ENCODE results near the gene RALA.

The RALA gene, protein sequence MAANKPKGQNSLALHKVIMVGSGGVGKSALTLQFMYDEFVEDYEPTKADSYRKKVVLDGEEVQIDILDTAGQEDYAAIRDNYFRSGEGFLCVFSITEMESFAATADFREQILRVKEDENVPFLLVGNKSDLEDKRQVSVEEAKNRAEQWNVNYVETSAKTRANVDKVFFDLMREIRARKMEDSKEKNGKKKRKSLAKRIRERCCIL

DNA sequence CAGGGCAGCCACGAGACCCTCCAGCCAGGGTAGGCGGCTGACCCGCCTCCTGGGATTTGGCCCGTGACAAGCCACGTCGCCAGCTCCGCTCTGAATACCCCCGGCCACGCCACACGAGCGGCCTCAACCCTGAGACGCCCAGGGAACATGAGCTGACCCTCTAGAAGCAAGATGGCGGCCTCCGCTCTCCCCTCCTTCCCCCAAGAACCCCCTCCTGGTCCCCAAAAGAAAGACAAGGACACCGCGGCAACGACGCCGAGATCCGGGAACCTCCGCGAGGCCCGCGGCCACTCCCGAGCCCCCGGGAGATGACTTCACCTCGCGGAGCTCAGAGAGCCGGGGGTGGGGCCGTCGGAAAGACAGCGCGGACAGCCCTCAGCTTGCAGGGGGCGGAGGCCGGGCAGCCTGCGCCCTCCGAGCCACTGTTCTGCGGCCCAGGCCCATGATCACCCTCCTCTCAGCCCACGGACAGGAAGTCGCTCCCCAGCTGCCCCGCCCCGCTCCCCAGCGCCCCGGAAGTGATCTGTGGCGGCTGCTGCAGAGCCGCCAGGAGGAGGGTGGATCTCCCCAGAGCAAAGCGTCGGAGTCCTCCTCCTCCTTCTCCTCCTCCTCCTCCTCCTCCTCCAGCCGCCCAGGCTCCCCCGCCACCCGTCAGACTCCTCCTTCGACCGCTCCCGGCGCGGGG lies at the start of gene RALA:
RALA (plus strand) TSS at position 526 of the 685 bp plus-strand sequence. CDS start 63,096 bp downstream, outside the sequence.
- peaks cover 41% of the 10 kb centered on the region for H3K4me1 Mint-ChIP-seq (ENCODE audit: low read depth)
- intact Hi-C loops (cut with micrococcal nuclease): loop anchor here (2.0 to 10.0 kb wide), 4 partner anchors 34 to 512 kb away; partner anchors contain the start of genes MPLKIP and SUGCT

DNA sequence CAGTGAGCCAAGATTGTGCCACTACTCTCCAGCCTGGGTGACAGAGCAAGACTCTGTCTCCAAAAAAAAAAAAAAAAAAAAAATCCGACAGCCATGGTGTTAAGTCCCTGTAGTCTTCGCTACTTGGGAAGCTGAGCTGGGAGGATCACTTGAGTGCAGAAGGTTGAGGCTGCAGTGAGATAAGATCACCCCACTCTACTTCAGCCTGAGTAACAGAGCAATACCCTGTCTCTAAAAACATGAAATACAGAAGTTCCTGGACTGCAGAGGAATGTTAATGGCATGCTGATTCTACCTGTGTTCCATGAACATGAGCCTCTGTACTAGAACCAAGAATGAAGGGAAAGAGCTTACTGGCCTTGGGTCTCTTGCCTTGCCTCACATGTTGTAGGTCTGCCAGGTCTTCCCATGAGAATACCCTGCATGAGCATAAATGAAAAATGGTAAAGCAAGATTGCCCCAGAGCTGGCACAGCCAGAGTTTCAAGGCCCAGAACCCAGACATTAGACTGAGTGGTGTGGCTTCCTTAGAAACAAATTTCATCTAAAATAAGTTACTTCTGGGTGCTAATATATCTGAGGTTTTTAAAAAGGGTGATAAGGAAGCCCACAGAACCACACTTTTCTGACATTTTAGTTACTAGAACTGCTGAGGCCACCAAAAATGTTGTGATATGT lies 48.6 kb upstream of the RALA start:
- no peak overlapping the region for H3K27ac Mint-ChIP-seq

More for the DNA sequence above, at the start of gene RALA:
- Mint-ChIP-seq H3K27ac (peak within 1 kb of the TSS; percentile 94), H3K27me3 (no peaks in the 10 kb centered on the region), H3K4me3 (peak within 1 kb of the TSS; percentile 82), H3K36me3 (ENCODE audit: low read depth) (peaks cover 13% of the 10 kb centered on the region), H3K9me3 (no peaks in the 10 kb centered on the region)

DNA sequence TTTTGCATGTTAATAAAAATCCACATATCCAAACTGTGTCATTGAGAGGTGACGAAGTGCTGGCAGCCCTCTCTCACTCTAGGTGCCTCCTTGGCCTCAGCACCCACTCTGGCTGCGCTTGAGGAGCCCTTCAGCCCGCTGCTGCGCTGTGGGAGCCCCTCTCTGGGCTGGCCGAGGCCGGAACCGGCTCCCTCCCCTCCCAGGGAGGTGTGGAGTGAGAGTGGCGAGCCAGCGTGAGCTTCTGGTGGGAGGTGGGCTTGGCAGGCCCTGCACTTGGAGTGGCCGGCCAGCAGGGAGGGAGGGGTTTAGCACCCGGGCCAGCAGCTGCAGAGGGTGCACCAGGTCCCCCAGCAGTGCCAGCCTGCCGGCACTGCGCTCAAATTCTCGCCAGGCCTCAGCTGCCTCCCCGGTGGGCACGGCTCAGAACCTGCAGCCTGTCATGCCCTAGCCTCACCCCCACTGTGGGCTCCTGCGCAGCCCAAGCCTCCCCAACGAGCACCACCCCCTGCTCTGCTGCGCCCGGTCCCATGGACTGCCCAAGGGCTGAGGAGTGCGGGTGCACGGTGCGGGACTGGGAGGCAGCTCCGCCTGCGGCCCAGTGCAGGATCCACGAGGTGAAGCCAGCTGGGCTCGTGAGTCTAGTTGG lies 46.0 kb upstream of the RALA start:
- H3K9me3 Mint-ChIP-seq: no peaks in the 10 kb centered on the region
- H3K4me3 Mint-ChIP-seq: no peak overlapping the region
- H3K4me1 Mint-ChIP-seq (ENCODE audit: low read depth): no peaks in the 10 kb centered on the region
- intact Hi-C loops (cut with micrococcal nuclease): no loop called here
- peaks cover 25% of the 10 kb centered on the region for H3K36me3 Mint-ChIP-seq (ENCODE audit: low read depth)
- no peaks in the 10 kb centered on the region for H3K27me3 Mint-ChIP-seq
- no peak overlapping the region for H3K27ac Mint-ChIP-seq

More for the DNA sequence above, 48.6 kb upstream of the RALA start:
- Mint-ChIP-seq H3K9me3 (no peaks in the 10 kb centered on the region), H3K4me3 (no peak overlapping the region), H3K27me3 (no peaks in the 10 kb centered on the region), H3K4me1 (ENCODE audit: low read depth) (no peaks in the 10 kb centered on the region), H3K36me3 (ENCODE audit: low read depth) (peaks cover 33% of the 10 kb centered on the region)
- intact Hi-C loops (cut with micrococcal nuclease): no loop called here

DNA sequence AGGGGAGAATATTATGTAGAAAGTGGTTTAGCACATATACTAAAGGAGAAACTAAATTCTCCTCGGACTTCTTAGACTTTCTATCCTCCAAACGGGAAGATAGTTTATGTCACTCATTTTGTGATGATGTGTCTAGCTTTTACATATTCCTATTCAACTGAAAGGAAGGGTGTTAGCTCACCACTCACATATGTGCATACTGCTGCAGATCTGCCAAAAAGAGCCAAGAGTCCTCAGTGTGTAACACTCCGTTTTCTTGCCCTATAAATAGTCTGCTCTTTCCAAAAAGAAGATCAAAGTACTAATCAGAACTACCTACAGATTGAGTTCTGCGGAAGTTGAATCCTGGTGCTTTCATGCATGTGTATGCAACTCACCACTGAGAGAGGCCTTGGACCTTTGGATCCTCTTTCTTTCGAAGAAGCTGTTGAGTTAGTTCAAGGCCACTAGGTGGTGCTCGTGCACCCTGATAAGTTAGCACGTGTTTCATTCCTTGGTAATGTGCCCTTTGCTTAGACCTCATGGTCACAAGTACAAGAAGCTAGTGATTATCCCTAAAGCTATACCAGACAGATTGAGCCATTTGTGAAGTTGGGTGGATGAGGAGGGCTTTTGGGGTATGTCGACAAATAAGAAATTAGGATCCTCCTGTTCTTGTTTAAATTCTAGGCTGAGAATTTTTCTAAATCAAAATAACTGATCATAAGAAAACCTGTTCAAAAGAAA lies 43.1 kb upstream of the RALA start:
- Mint-ChIP-seq H3K9me3 (no peaks in the 10 kb centered on the region), H3K27me3 (no peaks in the 10 kb centered on the region), H3K27ac (no peak overlapping the region), H3K4me1 (ENCODE audit: low read depth) (no peaks in the 10 kb centered on the region), H3K36me3 (ENCODE audit: low read depth) (peaks cover 14% of the 10 kb centered on the region), H3K4me3 (no peak overlapping the region)
- intact Hi-C loops (cut with micrococcal nuclease): loop anchor here (1.0 kb wide), 2 partner anchors 162 to 166 kb away; no protein-coding TSS in a partner anchor

DNA sequence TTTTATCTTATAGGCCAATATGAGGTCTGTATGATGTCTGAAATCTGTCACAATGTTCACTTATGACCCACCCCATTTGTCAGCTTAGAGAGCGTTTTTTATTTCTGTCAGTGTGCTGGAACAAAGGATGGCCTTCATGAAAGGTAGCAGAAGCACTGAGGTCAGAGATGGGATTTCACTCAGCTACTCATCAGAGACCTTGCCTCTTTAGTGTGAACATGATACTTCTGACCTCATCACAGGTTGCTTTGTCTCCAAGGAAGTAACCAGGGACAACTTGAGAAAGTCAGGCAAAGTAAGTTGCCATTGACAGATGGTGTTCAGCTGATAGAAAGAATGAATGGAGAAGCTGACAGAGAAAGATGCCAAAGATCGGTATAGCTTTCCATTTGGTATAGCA lies 40.8 kb upstream of the RALA start:
- no peak overlapping the region for H3K27ac Mint-ChIP-seq
- no peak overlapping the region for H3K4me3 Mint-ChIP-seq
- H3K9me3 Mint-ChIP-seq: no peaks in the 10 kb centered on the region
- H3K4me1 Mint-ChIP-seq (ENCODE audit: low read depth): no peaks in the 10 kb centered on the region
- H3K27me3 Mint-ChIP-seq: no peaks in the 10 kb centered on the region
- H3K36me3 Mint-ChIP-seq (ENCODE audit: low read depth): no peaks in the 10 kb centered on the region
- intact Hi-C loops (cut with micrococcal nuclease): no loop called here

DNA sequence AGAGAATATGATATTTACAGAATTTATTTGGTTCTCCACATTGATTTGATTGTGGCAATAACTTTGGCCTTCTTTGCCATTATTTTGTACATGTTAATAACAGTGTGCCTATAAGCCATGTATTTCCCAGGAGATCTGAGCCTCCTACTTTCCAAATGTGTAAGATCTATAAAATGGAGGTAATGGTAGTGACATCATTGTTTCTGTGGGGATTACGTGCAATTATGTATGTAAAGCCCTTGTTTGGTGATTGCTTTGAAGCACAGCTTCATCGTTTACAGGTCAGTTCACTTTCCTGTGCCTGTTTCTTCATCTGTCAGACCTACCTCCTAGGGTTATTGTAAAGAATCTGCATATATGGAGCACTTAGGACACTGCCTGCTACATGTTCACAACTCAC lies 39.8 kb upstream of the RALA start:
- Mint-ChIP-seq H3K4me1 (ENCODE audit: low read depth) (peaks cover 5% of the 10 kb centered on the region), H3K27ac (no peak overlapping the region), H3K9me3 (no peaks in the 10 kb centered on the region), H3K4me3 (no peak overlapping the region), H3K36me3 (ENCODE audit: low read depth) (no peaks in the 10 kb centered on the region), H3K27me3 (no peaks in the 10 kb centered on the region)
- intact Hi-C loops (cut with micrococcal nuclease): no loop called here

DNA sequence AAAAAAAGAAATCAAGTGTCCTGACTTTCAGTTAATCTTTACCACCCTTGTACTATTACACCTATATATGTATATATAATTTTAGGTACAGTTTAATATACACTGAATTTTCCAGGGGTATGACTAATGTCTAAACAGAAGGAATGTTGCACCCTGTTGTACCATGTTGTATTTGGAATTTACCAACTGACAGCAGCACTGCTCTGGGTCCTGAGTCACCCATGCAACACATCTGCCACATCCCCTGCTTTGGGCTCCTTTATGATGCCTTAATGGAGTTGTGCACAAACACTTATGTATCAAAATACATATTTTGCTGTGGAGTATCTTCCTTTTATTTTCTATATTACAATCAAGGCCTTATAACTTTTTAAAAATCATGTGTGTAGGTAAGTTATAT lies 36.0 kb upstream of the RALA start:
- no peaks in the 10 kb centered on the region for H3K9me3 Mint-ChIP-seq
- H3K4me3 Mint-ChIP-seq: no peak overlapping the region
- H3K27ac Mint-ChIP-seq: no peak overlapping the region
- intact Hi-C loops (cut with micrococcal nuclease): no loop called here
- H3K27me3 Mint-ChIP-seq: no peaks in the 10 kb centered on the region
- peaks cover 14% of the 10 kb centered on the region for H3K4me1 Mint-ChIP-seq (ENCODE audit: low read depth)
- no peaks in the 10 kb centered on the region for H3K36me3 Mint-ChIP-seq (ENCODE audit: low read depth)

DNA sequence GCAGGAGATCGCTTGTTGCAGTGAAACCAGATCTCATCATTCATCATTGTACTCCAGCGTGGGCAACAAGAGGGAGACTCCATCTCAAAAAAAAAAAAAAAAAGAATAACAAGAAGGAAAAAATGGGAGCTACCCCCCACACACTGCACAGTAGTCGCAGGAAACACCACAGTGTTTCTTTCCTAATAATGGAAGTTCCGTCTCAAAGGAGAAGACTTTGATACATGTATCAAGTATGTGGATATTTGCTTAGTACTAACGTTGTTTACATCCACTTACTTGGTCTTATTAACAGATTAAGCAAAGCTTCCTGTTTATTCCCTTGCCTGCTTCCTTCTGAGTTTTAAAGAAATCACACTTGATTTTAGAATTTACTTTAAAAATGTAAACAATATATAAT lies 35.0 kb upstream of the RALA start:
- Mint-ChIP-seq H3K9me3 (no peaks in the 10 kb centered on the region), H3K4me3 (no peak overlapping the region), H3K27ac (peak overlapping the region; percentile 43), H3K27me3 (no peaks in the 10 kb centered on the region), H3K36me3 (ENCODE audit: low read depth) (no peaks in the 10 kb centered on the region), H3K4me1 (ENCODE audit: low read depth) (peaks cover 18% of the 10 kb centered on the region)
- intact Hi-C loops (cut with micrococcal nuclease): loop anchor here (2.0 kb wide), 1 partner anchor 34 kb away; the partner anchor contains the start of gene RALA

DNA sequence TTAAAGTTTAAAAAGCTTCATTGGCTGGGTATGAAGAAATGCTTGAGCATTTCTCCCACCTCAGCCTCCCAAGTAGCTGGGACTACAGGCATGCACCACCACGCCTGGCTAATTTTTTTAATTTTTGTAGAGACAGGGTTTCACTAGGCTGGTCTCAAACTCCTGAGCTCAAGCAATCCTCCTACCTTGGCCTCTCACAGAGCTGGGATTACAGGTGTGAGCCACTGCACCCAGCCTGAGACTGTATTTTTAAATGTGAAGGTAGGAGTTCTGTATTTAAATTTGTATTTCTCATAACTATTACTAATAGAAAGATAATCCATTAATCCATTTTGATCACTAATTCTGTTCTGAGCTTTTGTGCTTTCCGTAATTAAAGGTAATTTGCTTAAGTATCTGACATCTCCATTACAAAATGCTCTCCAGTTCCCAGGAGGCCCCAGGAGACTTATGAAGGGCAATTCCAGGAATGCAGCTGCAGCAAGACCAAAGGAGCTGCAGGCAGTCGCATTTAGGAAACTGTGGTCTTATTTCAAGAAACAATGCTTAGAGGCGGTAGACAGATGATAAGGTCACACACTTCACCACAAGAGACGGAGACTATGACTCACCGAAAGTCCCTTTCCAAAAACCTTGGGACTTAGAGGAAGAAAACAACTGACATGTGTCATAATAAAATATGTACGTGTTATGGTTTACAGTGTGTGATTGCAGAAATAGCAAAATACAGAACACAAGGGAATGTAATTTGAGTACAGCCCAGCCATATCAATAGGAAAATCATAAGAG lies 33.9 kb upstream of the RALA start:
- Mint-ChIP-seq H3K27ac (peak overlapping the region; percentile 45), H3K4me1 (ENCODE audit: low read depth) (peaks cover 18% of the 10 kb centered on the region), H3K9me3 (no peaks in the 10 kb centered on the region), H3K4me3 (no peak overlapping the region), H3K36me3 (ENCODE audit: low read depth) (no peaks in the 10 kb centered on the region), H3K27me3 (no peaks in the 10 kb centered on the region)
- intact Hi-C loops (cut with micrococcal nuclease): loop anchor here (2.0 kb wide), 1 partner anchor 33 kb away; the partner anchor contains the start of gene RALA

DNA sequence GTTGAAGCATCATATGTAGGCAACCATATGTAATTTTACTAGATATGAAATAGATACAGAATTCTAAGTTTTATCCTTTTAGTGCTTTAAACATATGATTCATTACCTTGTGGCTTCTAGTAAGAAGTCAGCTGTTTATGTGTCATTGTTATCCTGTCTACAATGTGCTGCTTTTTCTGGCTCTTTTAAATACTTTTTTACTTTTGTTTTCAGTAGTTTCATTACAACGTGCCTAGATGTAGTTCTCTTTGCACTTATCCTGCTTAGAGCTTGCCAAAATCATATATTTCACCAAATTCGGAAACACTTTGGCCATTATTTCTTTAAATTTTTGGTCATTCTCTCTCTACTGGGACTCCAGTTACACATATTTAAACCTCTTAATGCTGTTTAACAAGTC lies 30.8 kb upstream of the RALA start:
- Mint-ChIP-seq H3K36me3 (ENCODE audit: low read depth) (no peaks in the 10 kb centered on the region), H3K27me3 (no peaks in the 10 kb centered on the region), H3K4me1 (ENCODE audit: low read depth) (peaks cover 18% of the 10 kb centered on the region), H3K4me3 (no peak overlapping the region), H3K27ac (no peak overlapping the region), H3K9me3 (no peaks in the 10 kb centered on the region)
- intact Hi-C loops (cut with micrococcal nuclease): no loop called here

DNA sequence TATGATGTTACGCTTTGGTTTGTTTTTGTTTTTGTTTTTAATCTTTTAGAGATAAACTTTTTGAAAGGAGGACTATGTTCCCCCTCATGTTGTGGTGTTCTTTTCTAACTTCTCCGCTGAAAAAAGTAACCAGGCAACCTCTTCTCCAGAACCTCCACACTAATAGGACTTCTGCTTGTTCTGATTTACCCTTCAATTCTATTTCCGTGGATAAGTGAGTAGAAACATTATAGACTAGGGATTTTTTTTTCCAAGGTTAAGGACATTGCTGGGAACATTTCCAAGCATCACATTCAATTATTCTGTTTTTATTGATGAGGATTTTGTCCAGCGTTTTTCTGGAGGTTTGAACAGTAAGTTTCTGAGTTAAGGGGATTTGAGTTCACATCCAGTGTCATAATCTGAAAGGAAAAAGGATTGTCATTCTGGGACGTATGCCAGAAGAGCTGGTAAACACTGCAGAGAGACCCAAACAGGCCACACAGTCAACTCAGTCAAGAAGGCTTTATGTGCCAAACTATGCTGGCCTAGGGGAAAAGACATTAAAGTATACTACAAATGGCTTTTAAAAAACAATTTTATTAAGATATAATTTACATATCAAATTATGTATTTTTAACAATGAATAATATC lies 28.3 kb upstream of the RALA start:
- Mint-ChIP-seq H3K4me1 (ENCODE audit: low read depth) (peaks cover 5% of the 10 kb centered on the region), H3K9me3 (no peaks in the 10 kb centered on the region), H3K36me3 (ENCODE audit: low read depth) (no peaks in the 10 kb centered on the region), H3K4me3 (no peak overlapping the region), H3K27ac (no peak overlapping the region), H3K27me3 (no peaks in the 10 kb centered on the region)
- intact Hi-C loops (cut with micrococcal nuclease): no loop called here

DNA sequence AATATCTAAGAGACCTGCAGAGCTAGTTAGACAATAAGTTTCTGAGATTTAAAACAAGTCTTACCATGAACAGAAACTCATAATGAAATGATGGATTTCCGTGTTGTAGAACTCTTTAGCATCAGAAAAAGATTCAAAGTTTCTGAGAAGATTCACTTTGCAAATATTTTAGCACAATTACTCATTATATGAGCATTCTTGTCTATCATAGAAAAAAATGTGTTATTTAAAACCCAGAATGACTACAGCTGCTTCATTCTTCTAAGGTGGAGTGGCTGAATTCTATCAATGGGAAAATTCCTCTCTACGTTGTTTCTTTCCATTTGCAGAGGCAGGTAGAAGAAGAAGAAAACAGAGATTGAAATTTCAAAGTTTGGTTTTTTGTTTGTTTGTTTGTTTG lies 21.0 kb upstream of the RALA start:
- Mint-ChIP-seq H3K4me3 (no peak overlapping the region), H3K9me3 (no peaks in the 10 kb centered on the region), H3K36me3 (ENCODE audit: low read depth) (no peaks in the 10 kb centered on the region), H3K27ac (no peak overlapping the region), H3K27me3 (peaks cover 2% of the 10 kb centered on the region), H3K4me1 (ENCODE audit: low read depth) (peaks cover 6% of the 10 kb centered on the region)
- intact Hi-C loops (cut with micrococcal nuclease): no loop called here

All from dendritic cell treated with granulocyte-macrophage colony-stimulating factor and Interleukin-4, amounts not matched to agents 40 ng/mL and 50 ng/mL, for 4 days (primary cell).